ENCODE measurements around the gene PCSK2. TPM values are rescaled to one million over a fixed set of nuclear protein-coding genes. Genes with fewer than 3 reads are reported as not detected.

The PCSK2 gene
- total RNA-seq, 1 donor from 2014 or later: 1.0 TPM

DNA sequence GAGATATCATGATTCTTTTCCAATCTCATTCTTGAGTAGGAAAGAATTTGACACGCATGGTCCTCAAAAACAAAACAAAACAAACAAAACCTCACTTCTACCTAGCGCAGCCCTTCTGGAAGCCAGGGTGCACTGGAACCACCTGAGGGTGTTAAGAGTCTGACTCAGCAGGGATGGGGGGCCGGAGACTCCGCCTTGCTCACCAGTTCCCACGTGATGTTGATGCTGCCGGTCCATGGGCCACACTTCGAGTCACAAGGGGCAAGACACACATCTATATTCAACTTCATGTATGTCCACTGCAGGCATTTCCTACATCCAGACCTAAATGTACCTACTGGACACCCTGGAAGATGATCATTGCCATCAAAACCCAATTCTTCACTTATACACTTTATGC, 274.0 kb downstream of the PCSK2 start:
- Mint-ChIP-seq H3K27ac (ENCODE audit: unreplicated experiment) (no peak overlapping the region), H3K9me3 (ENCODE audit: unreplicated experiment) (no peaks in the 10 kb centered on the region), H3K4me1 (ENCODE audit: unreplicated experiment) (peaks cover 6% of the 10 kb centered on the region), H3K36me3 (ENCODE audit: low read depth, unreplicated experiment) (no peaks in the 10 kb centered on the region), H3K4me3 (ENCODE audit: unreplicated experiment) (no peak overlapping the region), H3K27me3 (ENCODE audit: unreplicated experiment) (peaks cover 1% of the 10 kb centered on the region)
- DNase-seq (ENCODE audit: low spot score): no peak
- TF ChIP-seq, protein P1, sequence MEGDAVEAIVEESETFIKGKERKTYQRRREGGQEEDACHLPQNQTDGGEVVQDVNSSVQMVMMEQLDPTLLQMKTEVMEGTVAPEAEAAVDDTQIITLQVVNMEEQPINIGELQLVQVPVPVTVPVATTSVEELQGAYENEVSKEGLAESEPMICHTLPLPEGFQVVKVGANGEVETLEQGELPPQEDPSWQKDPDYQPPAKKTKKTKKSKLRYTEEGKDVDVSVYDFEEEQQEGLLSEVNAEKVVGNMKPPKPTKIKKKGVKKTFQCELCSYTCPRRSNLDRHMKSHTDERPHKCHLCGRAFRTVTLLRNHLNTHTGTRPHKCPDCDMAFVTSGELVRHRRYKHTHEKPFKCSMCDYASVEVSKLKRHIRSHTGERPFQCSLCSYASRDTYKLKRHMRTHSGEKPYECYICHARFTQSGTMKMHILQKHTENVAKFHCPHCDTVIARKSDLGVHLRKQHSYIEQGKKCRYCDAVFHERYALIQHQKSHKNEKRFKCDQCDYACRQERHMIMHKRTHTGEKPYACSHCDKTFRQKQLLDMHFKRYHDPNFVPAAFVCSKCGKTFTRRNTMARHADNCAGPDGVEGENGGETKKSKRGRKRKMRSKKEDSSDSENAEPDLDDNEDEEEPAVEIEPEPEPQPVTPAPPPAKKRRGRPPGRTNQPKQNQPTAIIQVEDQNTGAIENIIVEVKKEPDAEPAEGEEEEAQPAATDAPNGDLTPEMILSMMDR (IDR thresholded peaks at IDR 0.05; ENCODE audit: unreplicated experiment): no peak

DNA sequence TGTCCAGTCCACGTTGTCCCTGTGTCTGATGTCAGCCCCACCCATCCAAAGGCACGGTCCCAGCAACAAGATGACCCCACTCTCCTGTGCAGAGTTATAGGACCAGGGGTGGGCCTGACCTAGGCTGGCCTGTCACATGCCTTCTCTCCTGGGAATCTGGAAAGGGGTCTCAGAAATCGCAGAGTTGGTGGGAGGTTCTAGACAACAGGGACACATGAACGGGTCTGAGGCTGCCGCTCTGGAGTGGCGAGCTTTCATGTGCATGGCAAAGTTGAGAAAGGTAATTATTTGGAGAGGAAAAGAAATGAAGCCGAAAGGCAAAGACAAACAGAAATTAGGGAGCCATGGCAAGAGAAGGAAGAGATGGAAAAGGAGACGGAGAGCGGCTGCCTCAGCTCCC, 274.9 kb downstream of the PCSK2 start:
- DNase-seq (ENCODE audit: low spot score): no peak
- TF ChIP-seq, protein P1 (IDR thresholded peaks at IDR 0.05; ENCODE audit: unreplicated experiment): no peak
- Mint-ChIP-seq H3K4me1 (ENCODE audit: unreplicated experiment) (peaks cover 6% of the 10 kb centered on the region), H3K36me3 (ENCODE audit: low read depth, unreplicated experiment) (no peaks in the 10 kb centered on the region), H3K27ac (ENCODE audit: unreplicated experiment) (no peak overlapping the region), H3K27me3 (ENCODE audit: unreplicated experiment) (peaks cover 2% of the 10 kb centered on the region), H3K9me3 (ENCODE audit: unreplicated experiment) (no peaks in the 10 kb centered on the region), H3K4me3 (ENCODE audit: unreplicated experiment) (no peak overlapping the region)

DNA sequence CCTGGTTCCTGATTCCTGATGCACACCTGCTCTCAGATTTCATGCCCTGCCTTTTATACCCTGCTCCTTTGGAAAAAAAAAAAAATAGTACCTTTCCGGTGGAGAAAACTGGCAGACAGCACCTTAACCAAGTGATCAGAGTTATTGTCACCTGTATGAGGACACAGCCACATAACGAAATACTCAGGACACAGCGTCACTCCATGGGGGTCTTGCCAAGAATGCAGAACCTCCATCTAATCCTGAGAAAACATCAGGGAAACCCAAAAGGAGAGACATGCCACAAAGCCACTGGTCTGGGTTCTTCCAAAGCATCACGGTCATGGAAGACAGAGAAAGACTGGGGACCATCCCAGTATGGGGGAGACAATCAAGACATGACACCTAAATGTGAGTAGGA, 275.3 kb downstream of the PCSK2 start:
- Mint-ChIP-seq H3K4me1 (ENCODE audit: unreplicated experiment) (peaks cover 6% of the 10 kb centered on the region), H3K27ac (ENCODE audit: unreplicated experiment) (no peak overlapping the region), H3K27me3 (ENCODE audit: unreplicated experiment) (peaks cover 3% of the 10 kb centered on the region), H3K9me3 (ENCODE audit: unreplicated experiment) (no peaks in the 10 kb centered on the region), H3K4me3 (ENCODE audit: unreplicated experiment) (no peak overlapping the region), H3K36me3 (ENCODE audit: low read depth, unreplicated experiment) (no peaks in the 10 kb centered on the region)
- TF ChIP-seq, protein P1 (IDR thresholded peaks at IDR 0.05; ENCODE audit: unreplicated experiment): no peak
- no peak for DNase-seq (ENCODE audit: low spot score)

GRCh38 chr20:17503301-17504065, 276.6 kb downstream of the PCSK2 start:
- Mint-ChIP-seq H3K9me3 (ENCODE audit: unreplicated experiment) (no peaks in the 10 kb centered on the region), H3K27me3 (ENCODE audit: unreplicated experiment) (peaks cover 1% of the 10 kb centered on the region), H3K4me1 (ENCODE audit: unreplicated experiment) (peaks cover 8% of the 10 kb centered on the region), H3K4me3 (ENCODE audit: unreplicated experiment) (no peak overlapping the region), H3K27ac (ENCODE audit: unreplicated experiment) (no peak overlapping the region), H3K36me3 (ENCODE audit: low read depth, unreplicated experiment) (no peaks in the 10 kb centered on the region)
- DNase-seq (ENCODE audit: low spot score): no peak
- TF ChIP-seq, protein P1 (IDR thresholded peaks at IDR 0.05; ENCODE audit: unreplicated experiment): no peak

- TF ChIP-seq, protein P1 (IDR thresholded peaks at IDR 0.05; ENCODE audit: unreplicated experiment): no peak
- no peak for DNase-seq (ENCODE audit: low spot score)
- Mint-ChIP-seq H3K36me3 (ENCODE audit: low read depth, unreplicated experiment) (no peaks in the 10 kb centered on the region), H3K27ac (ENCODE audit: unreplicated experiment) (no peak overlapping the region), H3K9me3 (ENCODE audit: unreplicated experiment) (no peaks in the 10 kb centered on the region), H3K27me3 (ENCODE audit: unreplicated experiment) (peaks cover 1% of the 10 kb centered on the region), H3K4me3 (ENCODE audit: unreplicated experiment) (peak overlapping the region; percentile 15), H3K4me1 (ENCODE audit: unreplicated experiment) (peaks cover 8% of the 10 kb centered on the region)
These were observed 277.4 kb downstream of the PCSK2 start for GRCh38 chr20:17504066-17504897.
